Measurements from ENCODE around the gene RASA1.

- TF ChIP-seq CTCF (IDR thresholded peaks at IDR 0.05) (no peak), POLR2AphosphoS5 (IDR thresholded peaks at IDR 0.05) (no peak), POLR2A (IDR thresholded peaks at IDR 0.05) (no peak)
Measured at GRCh38 chr5:87277279-87277835, 9.7 kb downstream of the RASA1 start.
